Neural progenitor cell (in vitro differentiated cells): ENCODE data around the gene CLIC4.

Experiments
- EZH2phosphoT487 ChIP-seq: fragments of 200-600 bp; sonication (generic); IDR thresholded peaks from 2 replicates; pipeline ENCODE4 v1.6.1; 2017; ENCODE audit warnings: antibody characterized with exemption
- TF ChIP-seq, protein P1 (sequence below): fragments of 200-600 bp; sonication (generic); IDR thresholded peaks from 2 replicates; pipeline ENCODE4 v1.5.1; 2017; ENCODE audit warnings: antibody characterized with exemption, mild to moderate bottlenecking

DNA sequence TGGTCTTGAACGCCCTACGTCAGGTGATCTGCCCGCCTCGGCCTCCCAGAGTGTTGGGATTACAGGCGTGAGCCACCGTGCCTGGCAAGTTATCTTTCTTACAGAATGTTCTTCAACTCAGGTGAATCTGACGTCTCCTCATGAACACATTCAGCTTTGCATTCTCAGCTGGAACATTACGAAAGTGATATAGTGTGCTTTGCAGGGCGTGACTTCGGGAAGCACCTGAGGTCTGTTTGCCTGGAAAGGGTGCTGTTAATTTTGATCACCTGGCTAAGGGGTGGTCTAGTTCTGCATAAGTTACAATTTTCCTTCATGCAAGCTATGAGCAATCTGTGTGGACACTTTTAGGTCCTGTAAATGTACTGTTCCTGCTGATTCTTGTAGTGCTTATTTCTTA lies 16.3 kb upstream of the CLIC4 start:
- TF ChIP-seq EZH2phosphoT487 = no peak
- TF ChIP-seq, protein P1, sequence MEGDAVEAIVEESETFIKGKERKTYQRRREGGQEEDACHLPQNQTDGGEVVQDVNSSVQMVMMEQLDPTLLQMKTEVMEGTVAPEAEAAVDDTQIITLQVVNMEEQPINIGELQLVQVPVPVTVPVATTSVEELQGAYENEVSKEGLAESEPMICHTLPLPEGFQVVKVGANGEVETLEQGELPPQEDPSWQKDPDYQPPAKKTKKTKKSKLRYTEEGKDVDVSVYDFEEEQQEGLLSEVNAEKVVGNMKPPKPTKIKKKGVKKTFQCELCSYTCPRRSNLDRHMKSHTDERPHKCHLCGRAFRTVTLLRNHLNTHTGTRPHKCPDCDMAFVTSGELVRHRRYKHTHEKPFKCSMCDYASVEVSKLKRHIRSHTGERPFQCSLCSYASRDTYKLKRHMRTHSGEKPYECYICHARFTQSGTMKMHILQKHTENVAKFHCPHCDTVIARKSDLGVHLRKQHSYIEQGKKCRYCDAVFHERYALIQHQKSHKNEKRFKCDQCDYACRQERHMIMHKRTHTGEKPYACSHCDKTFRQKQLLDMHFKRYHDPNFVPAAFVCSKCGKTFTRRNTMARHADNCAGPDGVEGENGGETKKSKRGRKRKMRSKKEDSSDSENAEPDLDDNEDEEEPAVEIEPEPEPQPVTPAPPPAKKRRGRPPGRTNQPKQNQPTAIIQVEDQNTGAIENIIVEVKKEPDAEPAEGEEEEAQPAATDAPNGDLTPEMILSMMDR = no peak
